Measurements from ENCODE around the gene TMEM222. TPM values are rescaled to one million over a fixed set of nuclear protein-coding genes. Genes with fewer than 3 reads are reported as not detected.

Gene TMEM222
- polyA plus RNA-seq, 1 of the 3 experiments (the other 2 are of a cell fraction), result 51.7 TPM

GRCh38 chr1:27341525-27342252 is 19.7 kb downstream of the TMEM222 start, which contains the start of gene SYTL1:
TSS of gene SYTL1 (plus strand) at chr1:27342022. CDS start at chr1:27345335, 3,313 bp downstream.
- H3F3A ChIP-seq (replicated peaks; ENCODE audit: insufficient read depth), result no peaks in the 10 kb centered on the region
- CTCF ChIA-PET, result interaction anchor here (0.6 to 2.7 kb wide), 9 partner anchors 8 to 58 kb away, joined by 3 to 14 read pairs (median 5); no protein-coding TSS in a partner anchor
- H3K9ac ChIP-seq, result no peak within 1 kb of the TSS
- no peak within 1 kb of the TSS for H3K4me3 ChIP-seq (ENCODE audit: low read depth in 2 of 2, low read length in 1 of 2)
- no peaks in the 10 kb centered on the region for H3K36me3 ChIP-seq (replicated peaks in 1 of 2; ENCODE audit: control insufficient read depth in 1 of 2, insufficient read depth in 2 of 2, low read length in 1 of 2)
- TF ChIP-seq JUND (IDR thresholded peaks at IDR 0.05) (peak; percentile 24; the same call in 1 of the 2 replicates), FOSL2 (IDR thresholded peaks at IDR 0.05; ENCODE audit: borderline replicate concordance, low read depth) (peak; percentile 43; the same call in 1 of the 2 replicates), USF2 (IDR thresholded peaks at IDR 0.05; ENCODE audit: borderline replicate concordance, low read depth, low read length) (no peak)
- H2AFZ ChIP-seq (ENCODE audit: low read depth), result peak within 1 kb of the TSS; percentile 56; the same call in 1 of the 2 replicates
- POLR2A ChIA-PET, result no interaction called here
- H3K79me2 ChIP-seq (ENCODE audit: insufficient read depth), result no peaks in the 10 kb centered on the region
- H3K4me1 ChIP-seq (ENCODE audit: control insufficient read depth in 1 of 2, insufficient read depth in 2 of 2, low read depth in 1 of 2, low read length in 1 of 2), result peaks cover 0 to 8% of the 10 kb centered on the region in 2 experiments; a peak in 2 of 4 replicates
- H4K20me1 ChIP-seq (ENCODE audit: insufficient read depth), result no peaks in the 10 kb centered on the region
- WGBS (ENCODE audit: low lambda C conversion rate), result 50% methylated on average over 6 of the region's 22 CpGs
- H3K4me2 ChIP-seq, result peak within 1 kb of the TSS; percentile 65
- H3K9me2 ChIP-seq, result no peaks in the 10 kb centered on the region
- peak; percentile 59 for DNase-seq
- H3K9me3 ChIP-seq, result no peaks in the 10 kb centered on the region
- no peak within 1 kb of the TSS for H3K27ac ChIP-seq (ENCODE audit: low read depth in 2 of 2, low read length in 1 of 2)
- H3K27me3 ChIP-seq (ENCODE audit: insufficient read depth), result no peaks in the 10 kb centered on the region

GRCh38 chr1:27342391-27342777 is 20.4 kb downstream of the TMEM222 start:
- Histone ChIP-seq H3K27ac (ENCODE audit: low read depth in 2 of 2, low read length in 1 of 2) (no peak overlapping the region), H3K4me1 (ENCODE audit: control insufficient read depth in 1 of 2, insufficient read depth in 2 of 2, low read depth in 1 of 2, low read length in 1 of 2) (peaks cover 0 to 8% of the 10 kb centered on the region in 2 experiments; a peak in 2 of 4 replicates), H3K27me3 (ENCODE audit: insufficient read depth) (no peaks in the 10 kb centered on the region), H3K9me3 (no peaks in the 10 kb centered on the region), H3K4me3 (ENCODE audit: low read depth in 2 of 2, low read length in 1 of 2) (no peak overlapping the region), H3K4me2 (peak overlapping the region; percentile 65), H4K20me1 (ENCODE audit: insufficient read depth) (no peaks in the 10 kb centered on the region), H3K79me2 (ENCODE audit: insufficient read depth) (no peaks in the 10 kb centered on the region), H3K9me2 (no peaks in the 10 kb centered on the region), H3K9ac (no peak overlapping the region), H2AFZ (ENCODE audit: low read depth) (no peak overlapping the region), H3K36me3 (replicated peaks in 1 of 2; ENCODE audit: control insufficient read depth in 1 of 2, insufficient read depth in 2 of 2, low read length in 1 of 2) (no peaks in the 10 kb centered on the region), H3F3A (replicated peaks; ENCODE audit: insufficient read depth) (no peaks in the 10 kb centered on the region)
- no peak for DNase-seq
- no peak for TF ChIP-seq POLR2AphosphoS5 (IDR thresholded peaks at IDR 0.05; ENCODE audit: low read depth, low read length)
- TF ChIP-seq ELF1 (IDR thresholded peaks at IDR 0.05), result no peak
- TF ChIP-seq RCOR1 (IDR thresholded peaks at IDR 0.05; ENCODE audit: low read length), result no peak
- no peak for TF ChIP-seq EP300 (IDR thresholded peaks at IDR 0.05; ENCODE audit: borderline replicate concordance in 1 of 2, low read depth in 1 of 2, low read length in 1 of 2)
- TF ChIP-seq TAF1 (IDR thresholded peaks at IDR 0.05; ENCODE audit: borderline replicate concordance, low read depth, low read length), result no peak
- TF ChIP-seq TEAD4 (IDR thresholded peaks at IDR 0.05; ENCODE audit: borderline replicate concordance, insufficient read depth), result no peak
- TF ChIP-seq EZH2phosphoT487 (IDR thresholded peaks at IDR 0.05; ENCODE audit: borderline replicate concordance, low read depth), result no peak
- no peak for TF ChIP-seq SIN3A (IDR thresholded peaks at IDR 0.05; ENCODE audit: borderline replicate concordance, low read depth, low read length)
- TF ChIP-seq, protein P1, sequence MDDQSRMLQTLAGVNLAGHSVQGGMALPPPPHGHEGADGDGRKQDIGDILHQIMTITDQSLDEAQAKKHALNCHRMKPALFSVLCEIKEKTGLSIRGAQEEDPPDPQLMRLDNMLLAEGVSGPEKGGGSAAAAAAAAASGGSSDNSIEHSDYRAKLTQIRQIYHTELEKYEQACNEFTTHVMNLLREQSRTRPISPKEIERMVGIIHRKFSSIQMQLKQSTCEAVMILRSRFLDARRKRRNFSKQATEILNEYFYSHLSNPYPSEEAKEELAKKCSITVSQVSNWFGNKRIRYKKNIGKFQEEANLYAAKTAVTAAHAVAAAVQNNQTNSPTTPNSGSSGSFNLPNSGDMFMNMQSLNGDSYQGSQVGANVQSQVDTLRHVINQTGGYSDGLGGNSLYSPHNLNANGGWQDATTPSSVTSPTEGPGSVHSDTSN (IDR thresholded peaks at IDR 0.05), result no peak
- ChIA-PET POLR2A (no interaction called here), CTCF (interaction anchor here (0.7 to 2.7 kb wide), 6 partner anchors 9 to 49 kb away, joined by 3 to 14 read pairs (median 6); no protein-coding TSS in a partner anchor)
- WGBS (ENCODE audit: low lambda C conversion rate), result 100% methylated on average over 2 of the region's 8 CpGs

Data from SK-N-SH (cell line).